Globus pallidus (tissue), 1 donor: Measurements from ENCODE around the gene PLXNA4.

Experiments
- DNase-seq: peaks from one replicate; pipeline ENCODE4 v3.0.0-alpha.2; 2015; ENCODE audit warnings: low spot score

PLXNA4 gene

DNA sequence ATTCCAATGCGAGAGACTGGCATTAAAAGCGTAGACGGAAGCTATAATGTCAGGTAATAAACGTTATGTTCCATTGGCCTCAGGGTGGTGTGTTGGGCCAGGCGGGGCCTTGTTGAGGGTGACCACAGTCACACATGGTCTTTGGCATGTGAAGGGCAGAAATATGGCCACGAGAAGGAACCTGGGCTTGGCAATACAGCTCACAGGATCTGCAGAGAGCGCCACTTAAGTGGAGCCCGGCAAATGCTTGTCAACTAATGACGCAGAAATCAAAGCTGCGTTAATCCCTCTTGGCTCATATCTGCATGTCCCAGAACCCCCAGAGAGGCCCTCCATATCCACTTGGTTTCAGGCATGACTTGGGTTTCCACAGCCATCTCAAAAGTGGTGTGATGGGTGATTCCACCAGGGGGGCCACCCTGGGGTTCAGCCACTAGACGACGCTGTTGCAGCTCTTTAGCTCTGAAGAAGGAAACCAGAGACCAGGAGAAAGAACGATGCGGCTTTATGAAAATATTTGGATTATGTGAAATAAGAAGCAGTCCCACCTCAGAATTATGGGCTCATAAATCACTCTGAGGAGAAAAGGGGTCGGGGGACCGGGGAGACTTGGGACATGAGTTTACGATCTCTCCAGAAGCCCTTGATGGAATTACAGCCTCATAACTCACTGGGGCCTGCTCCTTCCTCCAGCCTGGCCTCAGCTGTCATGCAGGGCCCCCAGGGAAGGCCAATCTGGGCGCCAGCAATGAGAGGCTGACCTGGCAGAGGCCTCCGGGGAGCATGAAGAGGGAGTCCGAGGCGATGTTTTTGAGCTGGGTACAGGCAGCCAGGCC is 462.5 kb downstream of the PLXNA4 start:
- no peak for DNase-seq

DNA sequence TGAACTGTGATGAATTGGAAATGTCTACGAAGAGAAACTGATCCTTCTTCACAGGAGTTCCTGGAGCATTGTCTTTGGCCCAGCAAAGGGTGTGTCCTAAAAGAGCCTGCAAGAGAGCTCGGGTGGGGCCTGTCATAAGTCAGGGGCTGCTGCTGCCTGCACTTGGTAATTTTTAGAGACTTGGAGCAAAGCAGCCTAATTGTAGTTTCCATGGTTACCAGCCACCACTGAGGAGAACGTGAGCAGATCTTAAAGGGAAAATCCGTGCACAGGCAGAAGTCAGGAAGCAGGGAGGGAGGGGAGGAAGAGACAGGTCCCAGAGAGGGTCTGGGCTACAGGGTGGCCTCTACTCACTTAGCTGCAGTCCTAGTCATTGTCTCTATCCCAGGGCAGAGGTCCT is 463.6 kb downstream of the PLXNA4 start:
- DNase-seq: no peak

- DNase-seq: no peak
Observed at GRCh38 chr7:132112106-132112505, 464.2 kb downstream of the PLXNA4 start.

DNA sequence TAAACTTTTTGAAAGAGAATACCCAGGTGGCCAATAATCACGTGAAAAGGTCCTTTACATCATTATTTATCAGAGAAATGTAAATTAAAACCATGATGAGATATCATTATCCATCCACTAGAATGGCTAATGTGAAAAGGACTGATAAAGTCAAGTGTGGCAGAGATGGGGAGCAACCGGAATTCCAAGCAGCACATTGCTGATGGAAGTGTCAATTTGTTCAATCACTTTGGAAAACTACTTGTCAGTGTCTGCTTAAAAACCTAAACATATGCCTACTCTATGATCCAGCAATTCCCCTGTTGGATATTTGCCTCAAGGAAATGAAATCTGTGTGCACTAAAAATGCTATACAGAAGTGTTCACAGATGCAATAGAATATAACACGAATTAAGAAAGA is 465.6 kb downstream of the PLXNA4 start:
- no peak for DNase-seq

DNA sequence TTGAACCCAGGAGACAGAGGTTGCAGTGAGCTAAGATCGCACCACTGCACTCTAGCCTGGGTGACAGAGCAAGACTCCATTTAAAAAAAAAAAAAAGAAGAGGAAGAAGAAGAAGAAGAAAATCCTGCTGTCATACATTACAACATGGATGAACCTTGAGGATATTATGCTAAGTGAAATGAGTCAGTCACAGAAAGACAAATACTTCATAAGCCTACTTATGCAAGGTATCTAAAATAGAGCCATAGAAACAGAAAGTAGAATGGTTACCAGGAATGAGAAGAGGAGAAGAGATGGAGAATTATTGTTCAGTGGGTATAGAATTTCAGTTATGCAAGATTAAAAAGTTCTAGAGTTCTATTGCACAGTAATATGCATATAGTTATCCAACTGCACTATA is 466.5 kb downstream of the PLXNA4 start:
- no peak for DNase-seq

DNA sequence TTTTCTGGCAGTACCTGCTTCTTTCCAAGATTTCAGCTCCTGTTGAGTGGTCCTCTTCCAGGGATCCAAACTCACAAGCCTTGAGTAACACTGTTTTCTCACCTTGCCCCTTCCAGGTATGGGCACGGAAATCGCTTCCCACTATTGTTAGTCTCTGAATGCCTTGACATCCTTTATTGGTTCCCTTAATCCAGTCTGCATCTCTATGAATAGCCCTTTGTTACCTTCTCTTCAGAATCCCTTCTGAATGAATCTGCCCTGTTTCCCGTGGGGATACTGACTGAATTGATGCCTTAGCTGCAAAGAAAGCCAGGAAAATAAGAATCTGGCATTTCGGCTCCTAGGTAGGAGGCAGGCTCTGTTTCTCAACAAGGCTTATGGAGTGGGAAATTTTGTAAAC is 467.7 kb downstream of the PLXNA4 start:
- no peak for DNase-seq

GRCh38 chr7:132106491-132106890 is 469.8 kb downstream of the PLXNA4 start:
- DNase-seq: no peak

GRCh38 chr7:132105096-132105495 is 471.2 kb downstream of the PLXNA4 start:
- no peak for DNase-seq

GRCh38 chr7:132103718-132104117 is 472.6 kb downstream of the PLXNA4 start:
- DNase-seq: no peak

DNA sequence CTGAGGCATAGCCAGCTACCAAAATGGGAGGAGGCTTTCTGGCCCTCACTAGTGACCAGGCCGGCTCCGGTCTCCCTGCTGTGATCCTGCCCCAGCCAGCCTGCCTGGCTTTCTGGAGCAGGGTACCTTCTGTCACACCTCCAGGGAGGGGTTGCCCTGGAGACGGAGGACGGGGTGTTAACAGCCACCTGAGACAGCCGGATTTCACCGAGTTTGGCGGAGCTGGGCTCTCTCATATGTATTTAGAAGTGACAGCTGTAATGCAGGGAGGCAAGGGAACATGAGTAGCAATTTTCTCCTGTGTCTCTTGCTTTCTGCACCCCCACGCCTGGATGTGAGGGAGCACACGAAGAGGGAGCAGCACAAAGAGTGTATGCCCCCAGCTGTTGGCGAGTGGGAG is 473.3 kb downstream of the PLXNA4 start:
- no peak for DNase-seq

DNA sequence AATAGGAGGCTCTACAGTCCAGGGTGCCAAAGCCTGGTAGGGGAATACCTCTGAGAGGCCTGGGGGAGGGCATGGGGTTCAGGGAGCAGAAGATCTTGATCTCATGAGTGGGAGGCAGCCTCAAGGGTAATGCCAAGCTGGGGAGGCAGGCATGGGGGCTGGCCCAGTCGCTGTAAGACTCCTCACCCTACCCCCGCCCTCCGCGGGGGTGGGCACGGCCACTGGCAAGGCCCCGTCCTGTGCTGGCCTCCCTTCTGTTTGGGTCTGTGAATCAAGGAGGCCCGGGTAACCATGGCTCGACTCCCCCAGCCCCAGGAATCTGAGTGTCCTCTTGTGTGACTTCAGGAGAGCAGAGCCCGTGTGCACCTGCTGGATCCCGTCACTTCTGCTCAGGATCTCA is 473.9 kb downstream of the PLXNA4 start:
- no peak for DNase-seq

- no peak for DNase-seq
Observed at GRCh38 chr7:132100981-132101380, 475.3 kb downstream of the PLXNA4 start.

DNA sequence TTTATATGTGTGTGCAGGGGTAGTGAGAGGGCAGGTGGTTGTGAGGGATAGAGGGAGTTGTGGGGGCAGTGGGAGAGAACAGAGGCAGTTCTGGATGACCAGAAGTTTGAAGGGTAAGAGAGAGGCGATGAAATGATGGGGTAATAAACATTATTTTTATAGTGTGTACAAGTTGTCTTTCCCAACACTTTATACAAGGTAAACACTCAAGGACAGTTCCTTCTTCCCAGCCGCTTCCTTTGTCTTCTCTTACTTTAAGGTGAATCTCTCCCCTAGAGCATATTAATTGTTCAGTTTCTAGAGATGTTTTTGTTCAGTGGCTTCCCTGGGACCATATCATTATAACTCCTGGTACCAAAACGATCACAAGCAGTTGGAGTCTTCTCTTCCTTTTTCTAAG is 475.8 kb downstream of the PLXNA4 start:
- no peak for DNase-seq

- DNase-seq: no peak
Observed at GRCh38 chr7:132099163-132099562, 477.1 kb downstream of the PLXNA4 start.

DNA sequence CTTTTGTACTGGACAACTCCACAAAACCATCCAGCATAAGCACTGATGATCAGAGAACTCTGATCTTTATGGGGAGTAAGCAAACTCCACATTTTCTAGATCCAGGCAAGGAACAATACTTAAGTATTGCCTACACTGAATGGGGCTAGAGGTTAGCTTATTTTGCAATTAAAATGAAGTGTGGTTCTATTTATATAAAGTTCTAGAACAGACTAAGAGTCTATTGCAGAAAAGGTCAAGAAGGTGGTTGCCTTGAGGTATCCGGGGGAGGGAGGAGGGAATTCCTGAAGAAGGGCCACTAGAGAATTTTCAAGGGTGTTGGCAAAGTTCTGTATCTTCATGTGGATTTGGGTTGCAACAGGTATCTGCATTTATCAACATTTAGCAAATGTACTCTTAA is 477.9 kb downstream of the PLXNA4 start:
- DNase-seq: no peak

DNA sequence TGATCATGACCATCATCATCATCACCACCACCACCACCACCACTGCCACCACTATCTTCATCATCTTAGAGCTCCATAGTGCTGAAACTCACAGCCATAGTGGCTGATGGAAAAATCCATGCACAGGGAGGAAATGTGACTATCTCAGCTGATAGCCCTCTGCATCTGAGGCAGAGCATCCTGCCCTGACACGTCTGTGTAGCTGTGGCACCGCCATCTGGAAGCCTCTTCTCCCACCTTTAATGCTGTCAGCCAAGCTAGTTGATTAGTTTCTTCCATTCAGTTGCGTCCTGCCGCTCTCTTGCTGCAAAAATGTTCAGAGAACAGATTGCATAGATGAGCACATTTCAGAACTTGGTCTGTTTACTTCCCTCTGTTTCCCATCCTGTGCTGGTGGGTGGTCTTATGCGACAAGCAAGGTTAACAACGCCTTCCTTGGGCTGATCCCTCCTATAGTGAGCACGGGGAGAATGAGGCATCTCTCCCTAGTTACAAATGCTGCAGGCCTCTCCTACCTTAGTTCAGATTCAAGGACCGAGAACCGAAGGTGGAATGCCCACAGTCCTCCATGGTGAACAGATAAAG is 478.6 kb downstream of the PLXNA4 start:
- DNase-seq: no peak

GRCh38 chr7:132095111-132095765 is 481.0 kb downstream of the PLXNA4 start:
- no peak for DNase-seq

- DNase-seq: no peak
Observed at GRCh38 chr7:132092106-132092505, 484.2 kb downstream of the PLXNA4 start.

GRCh38 chr7:132091706-132092105 is 484.6 kb downstream of the PLXNA4 start:
- no peak for DNase-seq

GRCh38 chr7:132090444-132090843 is 485.8 kb downstream of the PLXNA4 start:
- DNase-seq: no peak

DNA sequence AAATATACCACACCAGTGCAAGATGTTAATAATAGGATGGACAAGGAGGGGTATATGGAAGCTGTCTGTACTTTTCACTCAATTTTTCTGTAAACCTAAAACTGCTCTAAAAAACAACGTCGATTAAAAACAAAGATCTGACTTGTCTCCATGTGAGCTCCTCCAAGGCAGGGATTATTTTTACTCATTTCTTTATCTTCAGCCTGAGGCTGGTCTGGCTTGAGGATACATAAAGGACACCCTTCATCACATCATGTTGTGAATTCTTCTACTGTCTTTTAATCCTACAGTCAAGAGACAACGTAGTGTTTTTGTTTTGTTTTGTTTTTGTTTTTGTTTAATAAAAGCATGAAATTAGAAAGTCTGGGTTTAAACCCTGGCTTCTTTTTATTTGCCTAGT is 486.9 kb downstream of the PLXNA4 start:
- no peak for DNase-seq

DNA sequence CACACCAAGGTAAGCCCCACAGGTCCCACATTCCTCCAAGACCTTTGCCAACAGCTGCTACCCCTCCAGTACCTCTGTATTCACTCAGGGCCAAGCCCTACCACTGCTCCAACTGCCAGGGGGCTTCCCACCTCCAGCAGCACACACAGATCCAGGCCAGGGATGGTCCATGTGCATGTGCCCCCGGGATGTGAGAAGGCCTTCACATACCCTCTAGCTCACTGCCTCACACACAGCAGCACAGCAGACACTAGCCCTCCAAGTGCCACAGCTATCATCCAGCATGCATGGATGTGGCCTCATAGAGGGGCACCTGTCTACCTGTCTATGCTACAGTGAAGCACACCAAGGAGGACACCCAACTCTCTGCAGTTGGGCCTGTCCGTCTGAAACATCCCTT is 488.8 kb downstream of the PLXNA4 start:
- DNase-seq: no peak

- DNase-seq: no peak
Observed at GRCh38 chr7:132084776-132085388, 491.4 kb downstream of the PLXNA4 start.
